Neutrophil (primary cell): Measurements from ENCODE around the gene REEP2.

Experiments
- H3K27ac ChIP-seq: fragments of 200-600 bp; sonication (generic); 2 replicates; pipeline ENCODE4 v1.5.1; 2016; ENCODE audit warnings: mild to moderate bottlenecking, moderate library complexity
- H3K27me3 ChIP-seq: fragments of 200-600 bp; sonication (generic); 2 replicates; pipeline ENCODE4 v1.6.0; 2016; ENCODE audit warnings: mild to moderate bottlenecking
- H3K36me3 ChIP-seq: fragments of 200-600 bp; sonication (generic); 2 replicates; pipeline ENCODE4 v1.5.1; 2017
- H3K4me1 ChIP-seq, 2 experiments: fragments of 200-600 bp in 1 of 2; sonication (generic) in 1 of 2; 1 replicate in 1 of 2; 2 replicates in 1 of 2; pipeline versions ENCODE4 v1.5.1 to v1.6.1; 2013 to 2016; ENCODE audit warnings: low read depth in 1 of 2, low read length in 1 of 2, mild to moderate bottlenecking in 1 of 2, moderate library complexity in 1 of 2; ENCODE audit not compliant: control insufficient read depth in 1 of 2, insufficient read depth in 1 of 2
- H3K4me3 ChIP-seq, 2 experiments: fragments of 200-600 bp in 1 of 2; sonication (generic) in 1 of 2; 1 replicate in 1 of 2; 2 replicates in 1 of 2; pipeline ENCODE4 v1.5.1; 2013 to 2016; ENCODE audit warnings: low read depth in 1 of 2, low read length in 1 of 2, mild to moderate bottlenecking in 1 of 2, moderate library complexity in 1 of 2
- H3K9me3 ChIP-seq: fragments of 200-600 bp; sonication (generic); 2 replicates; pipeline ENCODE4 v1.5.1; 2016
- TF ChIP-seq, protein P1 (sequence below): fragments of 200-600 bp; sonication (generic); IDR thresholded peaks from 2 replicates; pipeline ENCODE4 v1.5.1; 2016; ENCODE audit warnings: antibody characterized with exemption

The REEP2 gene

GRCh38 chr5:138482638-138483037, 43.8 kb downstream of the REEP2 start:
- no peaks in the 10 kb centered on the region for H3K9me3 ChIP-seq
- TF ChIP-seq, protein P1, sequence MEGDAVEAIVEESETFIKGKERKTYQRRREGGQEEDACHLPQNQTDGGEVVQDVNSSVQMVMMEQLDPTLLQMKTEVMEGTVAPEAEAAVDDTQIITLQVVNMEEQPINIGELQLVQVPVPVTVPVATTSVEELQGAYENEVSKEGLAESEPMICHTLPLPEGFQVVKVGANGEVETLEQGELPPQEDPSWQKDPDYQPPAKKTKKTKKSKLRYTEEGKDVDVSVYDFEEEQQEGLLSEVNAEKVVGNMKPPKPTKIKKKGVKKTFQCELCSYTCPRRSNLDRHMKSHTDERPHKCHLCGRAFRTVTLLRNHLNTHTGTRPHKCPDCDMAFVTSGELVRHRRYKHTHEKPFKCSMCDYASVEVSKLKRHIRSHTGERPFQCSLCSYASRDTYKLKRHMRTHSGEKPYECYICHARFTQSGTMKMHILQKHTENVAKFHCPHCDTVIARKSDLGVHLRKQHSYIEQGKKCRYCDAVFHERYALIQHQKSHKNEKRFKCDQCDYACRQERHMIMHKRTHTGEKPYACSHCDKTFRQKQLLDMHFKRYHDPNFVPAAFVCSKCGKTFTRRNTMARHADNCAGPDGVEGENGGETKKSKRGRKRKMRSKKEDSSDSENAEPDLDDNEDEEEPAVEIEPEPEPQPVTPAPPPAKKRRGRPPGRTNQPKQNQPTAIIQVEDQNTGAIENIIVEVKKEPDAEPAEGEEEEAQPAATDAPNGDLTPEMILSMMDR: no peak
- H3K27ac ChIP-seq: no peak overlapping the region
- H3K27me3 ChIP-seq: peaks cover 6% of the 10 kb centered on the region
- H3K4me3 ChIP-seq: no peak overlapping the region
- peaks cover 8 to 9% of the 10 kb centered on the region in 2 experiments for H3K4me1 ChIP-seq
- no peaks in the 10 kb centered on the region for H3K36me3 ChIP-seq

GRCh38 chr5:138488481-138488945, 49.7 kb downstream of the REEP2 start:
- TF ChIP-seq, protein P1: no peak
- H3K4me1 ChIP-seq: peaks cover 21 to 23% of the 10 kb centered on the region in 2 experiments
- H3K9me3 ChIP-seq: no peaks in the 10 kb centered on the region

DNA sequence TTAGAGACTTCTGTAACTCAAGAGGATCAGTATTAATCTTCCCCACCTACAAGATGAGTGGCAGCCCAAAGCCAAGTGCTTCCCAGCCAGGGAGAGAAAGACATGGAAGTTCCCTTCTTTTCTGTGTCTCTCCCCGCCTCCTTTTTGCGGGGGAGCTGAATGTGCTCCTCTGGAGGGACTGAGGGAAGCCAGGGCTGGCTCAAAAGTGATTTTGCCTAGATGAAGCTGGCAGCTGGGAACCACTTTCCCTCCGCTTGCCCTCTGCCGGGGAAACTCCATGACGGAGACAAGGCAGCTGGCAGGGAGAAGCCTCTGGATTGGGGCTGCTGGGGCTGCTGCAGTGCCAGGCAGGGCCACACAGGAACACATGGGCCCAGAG, 50.8 kb downstream of the REEP2 start:
- Histone ChIP-seq H3K9me3 (no peaks in the 10 kb centered on the region), H3K4me1 (peaks cover 21 to 23% of the 10 kb centered on the region in 2 experiments), H3K4me3 (no peak overlapping the region), H3K27me3 (peaks cover 52% of the 10 kb centered on the region), H3K27ac (no peak overlapping the region), H3K36me3 (no peaks in the 10 kb centered on the region)
- TF ChIP-seq, protein P1: no peak

More at GRCh38 chr5:138488481-138488945, 49.7 kb downstream of the REEP2 start:
- Histone ChIP-seq H3K36me3 (no peaks in the 10 kb centered on the region), H3K27ac (no peak overlapping the region), H3K4me3 (no peak overlapping the region), H3K27me3 (peaks cover 48% of the 10 kb centered on the region)

- Histone ChIP-seq H3K4me1 (peaks cover 21 to 23% of the 10 kb centered on the region in 2 experiments), H3K27me3 (peaks cover 47% of the 10 kb centered on the region), H3K4me3 (no peak overlapping the region), H3K9me3 (no peaks in the 10 kb centered on the region), H3K36me3 (no peaks in the 10 kb centered on the region), H3K27ac (no peak overlapping the region)
- TF ChIP-seq, protein P1: no peak
Observed at GRCh38 chr5:138490648-138491283, 51.9 kb downstream of the REEP2 start.

DNA sequence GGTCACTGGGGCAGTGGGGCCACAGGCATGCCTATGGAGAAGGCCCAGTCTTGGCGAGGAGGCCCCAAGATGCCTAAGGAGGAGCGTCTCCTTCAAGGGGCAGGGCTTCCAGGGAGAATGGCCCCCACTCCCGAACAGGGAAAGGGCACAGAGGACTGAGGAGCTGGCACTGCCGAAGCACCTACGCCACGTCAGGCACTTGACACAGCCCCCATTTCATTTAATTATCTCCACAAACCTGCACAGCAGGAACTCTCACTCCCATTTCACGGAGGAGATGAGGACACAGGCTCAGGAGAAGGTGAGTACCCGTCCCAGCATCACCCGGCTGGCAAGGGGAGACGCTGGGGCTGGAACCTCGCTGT, 52.4 kb downstream of the REEP2 start:
- TF ChIP-seq, protein P1: no peak
- Histone ChIP-seq H3K4me1 (peaks cover 21 to 23% of the 10 kb centered on the region in 2 experiments), H3K4me3 (peak overlapping the region; percentile 72 to 94), H3K9me3 (no peaks in the 10 kb centered on the region), H3K36me3 (no peaks in the 10 kb centered on the region), H3K27ac (no peak overlapping the region), H3K27me3 (peaks cover 47% of the 10 kb centered on the region)
